Ovary (tissue), 3 donors: ENCODE results near the gene RNF112.

Experiments
- CTCF ChIP-seq, 3 donors: fragments of 450-650 bp in 2 of 3; fragments of 200-600 bp in 1 of 3; IDR thresholded peaks; one replicate each; pipeline versions ENCODE4 v1.5.1 to v1.8.0; 2016 to 2022; ENCODE audit warnings: antibody characterized with exemption in 3 of 3, mild to moderate bottlenecking in 1 of 3
- POLR2A ChIP-seq: fragments of 450-650 bp; IDR thresholded peaks from one replicate; pipeline ENCODE4 v1.6.1; 2017; ENCODE audit warnings: antibody characterized with exemption, mild to moderate bottlenecking, moderate library complexity
- donor health status: DM: no; HTN: no; CAD: no.

GRCh38 chr17:19410875-19411620, at the start of gene RNF112:
- TF ChIP-seq POLR2A = no peak
- no peak for TF ChIP-seq CTCF (IDR thresholded peaks at IDR 0.05)
